BE2C (cell line): ENCODE data around the gene POLR3E.

Experiments
- DNase-seq: peaks from one replicate; pipeline ENCODE4 v3.0.0-alpha.2; 2020
- H3K27me3 ChIP-seq: fragments of 250-450 bp; sonication (Bioruptor Pico); 2 replicates; pipeline ENCODE4 v1.5.1; 2020; ENCODE audit warnings: mild to moderate bottlenecking
- H3K36me3 ChIP-seq: fragments of 250-450 bp; sonication (Bioruptor Pico); 2 replicates; pipeline ENCODE4 v1.5.1; 2020; ENCODE audit warnings: mild to moderate bottlenecking
- H3K4me1 ChIP-seq: fragments of 250-450 bp; sonication (Bioruptor Pico); 2 replicates; pipeline ENCODE4 v1.5.1; 2020
- H3K4me3 ChIP-seq: 2 replicates; pipeline ENCODE4 v1.5.1; 2011; ENCODE audit warnings: low read depth, low read length
- H3K9me3 ChIP-seq: fragments of 250-450 bp; sonication (Bioruptor Pico); 2 replicates; pipeline ENCODE4 v1.5.1; 2020
- TF ChIP-seq, protein P1 (sequence below): IDR thresholded peaks from 2 replicates; pipeline ENCODE4 v1.5.1; 2012; ENCODE audit warnings: mild to moderate bottlenecking, low read depth, low read length

Gene POLR3E

DNA sequence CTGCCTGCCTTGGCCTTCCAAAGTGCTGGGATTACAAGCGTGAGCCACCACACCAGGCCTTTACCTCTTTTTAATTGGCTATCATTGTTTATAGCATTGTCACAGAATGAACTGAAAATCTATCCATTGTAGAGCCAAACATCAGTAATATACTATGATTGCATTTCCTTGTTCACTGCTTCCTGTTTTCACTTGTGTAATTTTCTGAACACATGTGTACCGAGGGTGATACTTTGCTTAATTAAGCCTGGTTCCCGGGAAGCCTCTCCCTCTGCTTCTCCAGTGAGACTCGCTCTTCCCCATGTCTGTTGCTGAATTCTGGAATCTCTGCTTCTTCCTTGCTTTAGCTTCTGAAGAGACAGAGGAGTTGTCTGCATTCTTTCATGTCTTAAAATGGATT lies 33.1 kb downstream of the POLR3E start:
- no peaks in the 10 kb centered on the region for H3K27me3 ChIP-seq
- TF ChIP-seq, protein P1, sequence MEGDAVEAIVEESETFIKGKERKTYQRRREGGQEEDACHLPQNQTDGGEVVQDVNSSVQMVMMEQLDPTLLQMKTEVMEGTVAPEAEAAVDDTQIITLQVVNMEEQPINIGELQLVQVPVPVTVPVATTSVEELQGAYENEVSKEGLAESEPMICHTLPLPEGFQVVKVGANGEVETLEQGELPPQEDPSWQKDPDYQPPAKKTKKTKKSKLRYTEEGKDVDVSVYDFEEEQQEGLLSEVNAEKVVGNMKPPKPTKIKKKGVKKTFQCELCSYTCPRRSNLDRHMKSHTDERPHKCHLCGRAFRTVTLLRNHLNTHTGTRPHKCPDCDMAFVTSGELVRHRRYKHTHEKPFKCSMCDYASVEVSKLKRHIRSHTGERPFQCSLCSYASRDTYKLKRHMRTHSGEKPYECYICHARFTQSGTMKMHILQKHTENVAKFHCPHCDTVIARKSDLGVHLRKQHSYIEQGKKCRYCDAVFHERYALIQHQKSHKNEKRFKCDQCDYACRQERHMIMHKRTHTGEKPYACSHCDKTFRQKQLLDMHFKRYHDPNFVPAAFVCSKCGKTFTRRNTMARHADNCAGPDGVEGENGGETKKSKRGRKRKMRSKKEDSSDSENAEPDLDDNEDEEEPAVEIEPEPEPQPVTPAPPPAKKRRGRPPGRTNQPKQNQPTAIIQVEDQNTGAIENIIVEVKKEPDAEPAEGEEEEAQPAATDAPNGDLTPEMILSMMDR: no peak
- no peaks in the 10 kb centered on the region for H3K4me1 ChIP-seq
- H3K4me3 ChIP-seq: no peak overlapping the region
- peaks cover 57% of the 10 kb centered on the region for H3K36me3 ChIP-seq
- DNase-seq: no peak
- H3K9me3 ChIP-seq: no peaks in the 10 kb centered on the region

DNA sequence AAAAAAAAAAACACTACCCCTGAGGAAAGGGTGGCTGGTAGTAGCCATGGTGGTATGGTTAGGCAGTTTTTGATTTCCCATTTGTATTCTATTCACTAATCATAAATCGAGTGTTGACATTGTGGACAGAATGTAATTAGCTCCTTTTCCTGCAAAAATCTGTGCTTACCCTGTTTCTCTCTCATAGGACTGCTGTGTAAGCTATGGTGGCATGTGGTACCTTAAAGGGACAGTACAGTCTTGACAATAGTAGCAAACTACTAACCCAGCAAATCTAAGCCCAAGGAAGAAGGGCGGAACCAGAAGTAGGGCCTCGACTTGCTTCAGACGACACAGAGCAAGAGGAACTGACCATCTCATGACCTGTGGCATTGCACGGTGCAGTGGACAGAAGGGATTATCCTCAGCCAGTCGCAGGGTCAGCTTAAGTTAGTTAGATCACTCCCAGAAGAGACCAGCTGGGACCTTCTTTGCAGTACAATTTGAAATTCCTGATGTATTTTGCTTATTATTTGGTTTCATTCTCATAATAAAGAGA lies 36.3 kb downstream of the POLR3E start:
- Histone ChIP-seq H3K4me1 (no peaks in the 10 kb centered on the region), H3K36me3 (peaks cover 55% of the 10 kb centered on the region), H3K27me3 (no peaks in the 10 kb centered on the region), H3K4me3 (no peak overlapping the region), H3K9me3 (no peaks in the 10 kb centered on the region)
- DNase-seq: no peak
- TF ChIP-seq, protein P1: no peak

DNA sequence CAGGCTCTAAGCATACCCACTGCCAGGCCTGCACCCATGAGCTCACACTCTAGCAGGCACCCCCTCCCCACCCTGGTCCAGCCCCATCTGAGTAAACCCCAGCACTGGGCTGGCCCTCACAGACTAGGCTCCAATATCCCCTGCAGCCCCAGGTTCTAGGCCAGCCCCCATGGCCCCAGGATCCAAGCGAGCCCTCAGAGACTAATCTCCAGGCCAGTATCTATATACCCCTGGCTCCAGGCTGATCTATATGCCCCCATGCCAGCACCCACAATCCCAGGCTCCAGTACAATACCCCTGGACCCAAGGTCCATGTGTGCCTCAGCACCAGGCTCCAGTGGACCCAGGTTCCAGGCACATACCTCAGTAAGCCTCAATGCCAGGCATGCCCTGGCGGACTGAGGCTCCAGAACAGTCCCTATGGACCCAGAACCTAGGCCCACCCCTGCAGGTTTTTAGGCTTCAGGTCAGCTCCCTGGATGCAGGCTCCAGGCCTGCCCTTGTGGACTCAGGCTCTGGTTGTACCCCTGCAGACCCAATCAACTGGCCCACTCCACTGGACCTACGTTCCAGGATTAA lies 38.5 kb downstream of the POLR3E start:
- H3K36me3 ChIP-seq: peaks cover 50% of the 10 kb centered on the region
- TF ChIP-seq, protein P1: no peak
- H3K4me1 ChIP-seq: no peaks in the 10 kb centered on the region

DNA sequence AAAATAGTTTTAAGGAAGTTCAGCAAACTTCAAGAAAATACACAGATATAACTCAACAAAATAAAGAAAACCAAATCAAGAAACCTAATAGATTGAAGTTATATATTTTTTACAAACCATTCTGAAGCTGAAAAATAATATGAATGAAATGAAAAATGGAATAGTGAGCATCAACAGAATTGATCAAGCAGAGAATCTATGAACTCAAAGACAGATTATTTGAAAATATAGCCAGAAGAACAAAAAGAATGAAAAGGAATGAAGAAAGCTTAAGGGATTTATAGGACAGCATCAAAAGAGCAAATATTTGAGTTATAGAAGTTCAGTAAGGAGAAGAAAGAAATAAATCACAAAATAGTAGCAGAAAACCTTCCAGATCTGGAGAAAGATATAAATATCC lies 39.4 kb downstream of the POLR3E start:
- no peaks in the 10 kb centered on the region for H3K4me1 ChIP-seq
- TF ChIP-seq, protein P1: no peak

More for the DNA sequence above, 38.5 kb downstream of the POLR3E start:
- Histone ChIP-seq H3K9me3 (no peaks in the 10 kb centered on the region; the same call in 1 of the 2 replicates), H3K27me3 (no peaks in the 10 kb centered on the region), H3K4me3 (no peak overlapping the region)
- no peak for DNase-seq

DNA sequence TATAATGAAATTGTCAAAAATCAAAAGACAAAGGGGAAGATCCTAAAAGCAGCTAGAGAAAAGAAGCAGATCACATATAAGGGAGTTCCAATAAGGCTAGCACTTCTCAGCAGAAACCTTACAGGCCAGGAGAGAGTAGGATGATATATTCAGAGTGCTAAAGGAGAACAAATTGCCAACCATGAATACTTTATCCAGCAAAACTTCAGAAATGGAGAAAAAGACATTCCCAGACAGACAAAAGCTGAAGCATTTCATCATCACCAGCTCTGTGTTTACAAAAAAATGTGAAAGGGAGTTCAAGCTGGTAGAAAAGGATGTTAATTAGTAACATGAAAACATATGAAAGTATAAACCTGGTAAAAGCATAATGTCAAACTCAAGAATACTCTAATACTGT lies 39.8 kb downstream of the POLR3E start:
- H3K4me3 ChIP-seq: no peak overlapping the region
- peaks cover 42% of the 10 kb centered on the region for H3K36me3 ChIP-seq
- no peak for DNase-seq
- TF ChIP-seq, protein P1: no peak
- no peaks in the 10 kb centered on the region for H3K4me1 ChIP-seq
- H3K9me3 ChIP-seq: no peaks in the 10 kb centered on the region; the same call in 1 of the 2 replicates
- H3K27me3 ChIP-seq: no peaks in the 10 kb centered on the region

More for the DNA sequence above, 39.4 kb downstream of the POLR3E start:
- H3K27me3 ChIP-seq: no peaks in the 10 kb centered on the region
- no peaks in the 10 kb centered on the region; the same call in 1 of the 2 replicates for H3K9me3 ChIP-seq
- DNase-seq: no peak
- H3K36me3 ChIP-seq: peaks cover 46% of the 10 kb centered on the region
- no peak overlapping the region for H3K4me3 ChIP-seq

DNA sequence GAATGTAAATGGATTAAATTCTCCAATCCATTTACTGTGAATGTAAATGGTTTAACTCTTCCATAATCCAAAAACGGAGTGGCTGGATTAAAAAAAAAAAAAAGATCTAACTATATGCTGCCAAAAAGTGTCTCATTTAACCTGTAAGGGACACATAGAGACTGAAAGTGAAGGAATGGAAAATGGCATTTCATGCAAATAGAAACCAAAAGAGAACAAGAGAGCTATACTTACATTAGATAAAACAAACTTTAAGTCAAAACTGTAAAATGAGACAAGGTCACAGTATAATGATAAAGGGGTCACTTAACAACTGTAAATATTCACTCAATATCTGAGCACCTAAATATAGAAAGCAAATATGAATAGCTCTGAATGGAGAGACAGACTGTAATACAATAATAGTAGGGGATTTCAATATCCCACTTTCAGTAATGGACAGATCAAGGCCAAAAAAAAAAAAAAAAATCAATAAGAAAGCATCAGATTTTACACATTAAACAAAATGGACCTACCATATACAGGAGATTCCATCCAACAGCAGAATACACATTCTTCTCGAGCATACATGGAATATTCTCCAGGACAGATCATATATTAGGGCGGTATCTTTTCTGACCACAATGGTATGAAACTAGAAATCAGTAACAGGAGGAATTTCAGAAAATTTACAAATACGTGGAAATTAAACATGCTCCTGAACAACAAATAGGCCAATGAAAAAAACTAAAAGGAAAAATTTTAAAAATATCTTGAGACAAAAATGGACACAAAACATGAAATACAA lies 40.8 kb downstream of the POLR3E start:
- Histone ChIP-seq H3K4me1 (no peaks in the 10 kb centered on the region), H3K9me3 (no peaks in the 10 kb centered on the region; the same call in 1 of the 2 replicates), H3K36me3 (peaks cover 42% of the 10 kb centered on the region), H3K4me3 (no peak overlapping the region), H3K27me3 (no peaks in the 10 kb centered on the region)
- TF ChIP-seq, protein P1: no peak
- no peak for DNase-seq
